ENCODE data around the gene NMU.

The NMU gene

DNA sequence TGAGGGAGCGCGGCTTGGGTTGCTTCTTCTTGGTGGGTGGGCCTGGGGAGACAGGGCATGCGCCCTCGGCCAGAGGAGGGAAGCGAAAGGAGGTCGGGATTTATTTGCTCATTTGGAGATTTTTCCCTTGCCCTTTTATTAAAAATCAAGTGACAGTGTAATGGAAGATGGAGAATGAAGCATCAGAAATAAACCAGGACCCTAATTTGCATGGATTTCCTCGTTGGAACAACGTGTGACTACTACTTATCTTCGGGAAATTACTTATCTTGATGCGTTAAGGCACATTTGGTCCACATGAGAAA, 88.7 kb downstream of the NMU start:
- peaks cover 7 to 22% of the 10 kb centered on the region in 2 donors for H3K4me1 ChIP-seq (ENCODE audit: control insufficient read depth in 1 of 2, insufficient read depth in 2 of 2, low read length in 2 of 2)
- H3K27me3 ChIP-seq (ENCODE audit: control insufficient read depth in 1 of 2, insufficient read depth in 2 of 2, low read length in 2 of 2) = no peaks in the 10 kb centered on the region
- peak overlapping the region; percentile 55 to 79 for H3K9ac ChIP-seq (ENCODE audit: low read depth in 1 of 2, low read length in 2 of 2)
- H3K36me3 ChIP-seq (ENCODE audit: control insufficient read depth in 1 of 2, insufficient read depth in 2 of 2, low read length in 2 of 2) = no peaks in the 10 kb centered on the region
- peak overlapping the region; percentile 88 to 94 for H3K4me3 ChIP-seq (ENCODE audit: low read depth in 1 of 2, low read length in 2 of 2)
- H3K27ac ChIP-seq (ENCODE audit: low read depth, low read length) = peak overlapping the region; percentile 87
- H3K9me3 ChIP-seq (ENCODE audit: control insufficient read depth in 1 of 2, low read length in 2 of 2) = no peaks in the 10 kb centered on the region

GRCh38 chr4:55546756-55547465, 89.2 kb downstream of the NMU start, which contains the start of gene CLOCK:
Gene CLOCK (minus strand): TSS chr4:55546909. CDS start chr4:55482785, 64,124 bp downstream.
- Histone ChIP-seq H3K4me3 (ENCODE audit: low read depth in 1 of 2, low read length in 2 of 2) (peak within 1 kb of the TSS; percentile 88 to 94), H3K9ac (ENCODE audit: low read depth in 1 of 2, low read length in 2 of 2) (peak within 1 kb of the TSS; percentile 64 to 79), H3K27ac (ENCODE audit: low read depth, low read length) (peak within 1 kb of the TSS; percentile 90)

GRCh38 chr4:55546506-55546755, 89.7 kb downstream of the NMU start:
- H3K36me3 ChIP-seq (ENCODE audit: control insufficient read depth in 1 of 2, insufficient read depth in 2 of 2, low read length in 2 of 2) = no peaks in the 10 kb centered on the region
- H3K27ac ChIP-seq (ENCODE audit: low read depth, low read length) = peak overlapping the region; percentile 90
- no peaks in the 10 kb centered on the region for H3K9me3 ChIP-seq (ENCODE audit: control insufficient read depth in 1 of 2, low read length in 2 of 2)
- H3K9ac ChIP-seq (ENCODE audit: low read depth in 1 of 2, low read length in 2 of 2) = peak overlapping the region; percentile 55 to 79
- H3K4me1 ChIP-seq (ENCODE audit: control insufficient read depth in 1 of 2, insufficient read depth in 2 of 2, low read length in 2 of 2) = peaks cover 7 to 25% of the 10 kb centered on the region in 2 donors
- H3K4me3 ChIP-seq (ENCODE audit: low read depth in 1 of 2, low read length in 2 of 2) = peak overlapping the region; percentile 88 to 94
- H3K27me3 ChIP-seq (ENCODE audit: control insufficient read depth in 1 of 2, insufficient read depth in 2 of 2, low read length in 2 of 2) = no peaks in the 10 kb centered on the region

More at GRCh38 chr4:55546756-55547465, 89.2 kb downstream of the NMU start, which contains the start of gene CLOCK:
- H3K27me3 ChIP-seq (ENCODE audit: control insufficient read depth in 1 of 2, insufficient read depth in 2 of 2, low read length in 2 of 2) = no peaks in the 10 kb centered on the region
- H3K4me1 ChIP-seq (ENCODE audit: control insufficient read depth in 1 of 2, insufficient read depth in 2 of 2, low read length in 2 of 2) = peaks cover 7 to 22% of the 10 kb centered on the region in 2 donors
- H3K9me3 ChIP-seq (ENCODE audit: control insufficient read depth in 1 of 2, low read length in 2 of 2) = no peaks in the 10 kb centered on the region
- H3K36me3 ChIP-seq (ENCODE audit: control insufficient read depth in 1 of 2, insufficient read depth in 2 of 2, low read length in 2 of 2) = no peaks in the 10 kb centered on the region

DNA sequence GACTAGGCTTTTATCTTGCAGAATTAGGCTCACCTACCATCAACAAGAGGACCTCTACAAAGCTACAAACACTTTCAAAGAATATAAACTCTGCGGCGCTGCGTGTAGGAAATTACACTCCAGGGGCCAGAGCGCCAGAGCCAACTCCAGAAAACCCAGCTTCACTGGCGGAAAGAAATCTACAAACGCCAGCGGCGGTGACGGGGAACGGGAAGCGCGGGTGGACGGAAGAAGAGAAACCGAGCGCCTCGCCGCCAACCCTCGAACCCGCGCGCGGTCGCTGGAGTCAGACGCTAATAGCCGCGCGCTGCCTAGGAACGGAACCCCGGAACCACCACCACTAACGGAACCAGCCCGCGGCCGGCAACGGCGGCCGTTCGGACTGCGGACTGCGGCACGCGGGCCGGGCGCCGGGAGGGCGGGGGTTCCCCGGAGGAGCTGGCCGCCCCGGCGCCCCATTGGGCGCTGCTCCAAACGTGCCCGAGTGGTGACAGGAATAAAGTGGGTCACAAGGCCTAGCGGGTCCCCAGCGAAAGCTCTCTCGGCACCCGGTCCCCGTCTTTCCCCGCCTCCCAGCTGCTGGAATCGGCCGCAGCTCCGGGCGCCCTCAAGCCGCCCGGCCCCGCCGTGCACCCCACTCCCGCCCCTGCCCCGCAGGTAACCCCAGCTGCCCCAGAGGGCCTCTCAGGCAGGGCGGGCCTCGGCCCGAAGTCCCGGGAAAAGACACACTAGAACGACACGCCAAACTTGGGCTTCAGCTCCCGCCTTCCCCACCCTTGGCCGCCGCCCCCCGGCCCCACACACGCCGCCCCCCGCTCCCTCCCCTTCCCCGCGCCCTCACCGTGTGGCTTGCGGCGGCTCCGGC, 90.2 kb downstream of the NMU start:
- no peaks in the 10 kb centered on the region for H3K36me3 ChIP-seq (ENCODE audit: control insufficient read depth in 1 of 2, insufficient read depth in 2 of 2, low read length in 2 of 2)
- peaks cover 7 to 29% of the 10 kb centered on the region in 2 donors for H3K4me1 ChIP-seq (ENCODE audit: control insufficient read depth in 1 of 2, insufficient read depth in 2 of 2, low read length in 2 of 2)
- no peaks in the 10 kb centered on the region for H3K27me3 ChIP-seq (ENCODE audit: control insufficient read depth in 1 of 2, insufficient read depth in 2 of 2, low read length in 2 of 2)
- H3K4me3 ChIP-seq (ENCODE audit: low read depth in 1 of 2, low read length in 2 of 2) = peak overlapping the region; percentile 88 to 94
- H3K27ac ChIP-seq (ENCODE audit: low read depth, low read length) = peak overlapping the region; percentile 90
- no peaks in the 10 kb centered on the region for H3K9me3 ChIP-seq (ENCODE audit: control insufficient read depth in 1 of 2, low read length in 2 of 2)
- H3K9ac ChIP-seq (ENCODE audit: low read depth in 1 of 2, low read length in 2 of 2) = peak overlapping the region; percentile 64 to 74
